ENCODE measurements around the gene ZBTB16. TPM values are rescaled to one million over a fixed set of nuclear protein-coding genes. Genes with fewer than 3 reads are reported as not detected.

ZBTB16 gene
- polyA plus RNA-seq, 1 experiment = not detected

- CTCF ChIA-PET = interaction anchor here (0.6 to 11.3 kb wide), 39 partner anchors 9 to 1981 kb away, joined by 3 to 205 read pairs (median 4); partner anchors contain the start of gene ZBTB16
- TF ChIP-seq CTCF (IDR thresholded peaks at IDR 0.05; ENCODE audit: low read depth, low read length) = no peak
- POLR2A ChIA-PET = no interaction called here
- Histone ChIP-seq H3K27ac (ENCODE audit: low read depth, low read length) (no peak overlapping the region), H3K4me3 (ENCODE audit: low read depth, low read length) (no peak overlapping the region), H3K27me3 (ENCODE audit: control insufficient read depth, insufficient read depth, low read length) (peaks cover 40% of the 10 kb centered on the region), H3K9me3 (ENCODE audit: control insufficient read depth, insufficient read depth, low read length) (no peaks in the 10 kb centered on the region)
- DNase-seq (ENCODE audit: low read depth, low spot score) = no peak
Observed at GRCh38 chr11:114260483-114260882, 201.0 kb downstream of the ZBTB16 start.

GRCh38 chr11:114261791-114262190 is 202.3 kb downstream of the ZBTB16 start:
- ChIA-PET POLR2A (no interaction called here), CTCF (interaction anchor here (0.6 to 11.3 kb wide), 48 partner anchors 8 to 1209 kb away, joined by 3 to 205 read pairs (median 4); partner anchors contain the start of gene ZBTB16)
- no peaks in the 10 kb centered on the region for H3K9me3 ChIP-seq (ENCODE audit: control insufficient read depth, insufficient read depth, low read length)
- no peak overlapping the region for H3K27ac ChIP-seq (ENCODE audit: low read depth, low read length)
- H3K4me3 ChIP-seq (ENCODE audit: low read depth, low read length) = no peak overlapping the region
- peaks cover 39% of the 10 kb centered on the region for H3K27me3 ChIP-seq (ENCODE audit: control insufficient read depth, insufficient read depth, low read length)
- no peak for TF ChIP-seq CTCF (IDR thresholded peaks at IDR 0.05; ENCODE audit: low read depth, low read length)
- no peak for DNase-seq (ENCODE audit: low read depth, low spot score)

- Histone ChIP-seq H3K9me3 (ENCODE audit: control insufficient read depth, insufficient read depth, low read length) (no peaks in the 10 kb centered on the region), H3K4me3 (ENCODE audit: low read depth, low read length) (no peak overlapping the region), H3K27me3 (ENCODE audit: control insufficient read depth, insufficient read depth, low read length) (peaks cover 36% of the 10 kb centered on the region), H3K27ac (ENCODE audit: low read depth, low read length) (no peak overlapping the region)
- DNase-seq (ENCODE audit: low read depth, low spot score) = no peak
- peak; percentile 77 for TF ChIP-seq CTCF (IDR thresholded peaks at IDR 0.05; ENCODE audit: low read depth, low read length)
- CTCF ChIA-PET = interaction anchor here (0.5 to 11.3 kb wide), 31 partner anchors 9 to 500 kb away, joined by 3 to 205 read pairs (median 5); partner anchors contain the start of gene ZBTB16
- POLR2A ChIA-PET = no interaction called here
Observed at GRCh38 chr11:114262681-114263512, 203.4 kb downstream of the ZBTB16 start.

- no peak for TF ChIP-seq CTCF (IDR thresholded peaks at IDR 0.05; ENCODE audit: low read depth, low read length)
- CTCF ChIA-PET = interaction anchor here (0.8 to 11.3 kb wide), 16 partner anchors 10 to 375 kb away, joined by 3 to 205 read pairs (median 10); no protein-coding TSS in a partner anchor
- Histone ChIP-seq H3K9me3 (ENCODE audit: control insufficient read depth, insufficient read depth, low read length) (no peaks in the 10 kb centered on the region), H3K27ac (ENCODE audit: low read depth, low read length) (no peak overlapping the region), H3K27me3 (ENCODE audit: control insufficient read depth, insufficient read depth, low read length) (peaks cover 32% of the 10 kb centered on the region), H3K4me3 (ENCODE audit: low read depth, low read length) (no peak overlapping the region)
- POLR2A ChIA-PET = no interaction called here
- DNase-seq (ENCODE audit: low read depth, low spot score) = no peak
Observed at GRCh38 chr11:114263513-114264170, 204.1 kb downstream of the ZBTB16 start.
